NCI-H1048 (cell line): ENCODE measurements around the gene GMCL2.

Source experiments
- DNase-seq: peaks from one replicate; lab custom pipeline; 2025; lab: John Stamatoyannopoulos, UW

The GMCL2 gene

GRCh38 chr5:178221282-178221681, 34.1 kb upstream of the GMCL2 start:
- DNase-seq = no peak

DNA sequence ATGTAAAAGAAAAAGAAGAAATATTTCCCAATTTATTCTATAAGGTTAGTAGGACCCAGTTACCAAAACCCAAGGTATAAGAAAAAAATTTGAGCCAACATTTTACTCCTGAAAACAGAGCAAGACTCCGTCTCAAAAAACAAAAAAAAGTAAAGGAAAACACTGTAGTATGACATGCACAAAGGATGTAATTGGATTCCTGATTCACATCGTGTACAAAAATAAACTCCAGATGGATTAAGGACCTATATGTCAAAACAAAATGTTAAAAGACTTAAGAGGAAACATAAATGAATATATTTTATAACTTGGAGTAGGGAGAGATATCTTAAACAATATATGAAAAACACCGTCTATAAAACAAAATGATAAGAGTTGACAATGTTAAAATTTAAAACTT, 31.7 kb upstream of the GMCL2 start:
- DNase-seq = no peak

DNA sequence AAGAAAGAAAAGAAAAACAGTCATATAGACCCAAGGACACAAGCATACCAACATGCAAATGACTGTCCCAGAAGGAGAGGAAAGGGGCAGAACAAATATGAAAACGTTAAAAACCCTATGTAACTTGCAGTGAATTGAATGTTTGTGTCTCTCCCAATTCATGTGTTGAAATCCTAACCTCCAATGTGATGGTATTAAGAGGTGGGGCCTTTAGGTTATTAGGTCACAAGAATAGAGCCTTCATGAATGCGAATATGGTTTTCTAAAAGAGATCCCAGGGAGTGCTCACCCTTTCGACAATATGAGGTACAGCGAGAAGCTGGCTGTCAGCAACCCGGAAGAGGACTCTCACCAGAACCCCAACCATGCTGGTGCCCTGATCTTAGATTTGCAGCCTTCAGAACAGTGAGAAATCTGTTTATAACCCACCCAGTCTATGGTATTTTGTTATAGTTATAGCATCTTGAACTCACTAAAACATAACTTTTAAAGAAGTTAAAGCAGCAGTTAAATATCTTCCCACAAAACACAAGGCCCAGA, 31.1 kb upstream of the GMCL2 start:
- no peak for DNase-seq

- DNase-seq = no peak
Observed at GRCh38 chr5:178216779-178217178, 29.6 kb upstream of the GMCL2 start.

DNA sequence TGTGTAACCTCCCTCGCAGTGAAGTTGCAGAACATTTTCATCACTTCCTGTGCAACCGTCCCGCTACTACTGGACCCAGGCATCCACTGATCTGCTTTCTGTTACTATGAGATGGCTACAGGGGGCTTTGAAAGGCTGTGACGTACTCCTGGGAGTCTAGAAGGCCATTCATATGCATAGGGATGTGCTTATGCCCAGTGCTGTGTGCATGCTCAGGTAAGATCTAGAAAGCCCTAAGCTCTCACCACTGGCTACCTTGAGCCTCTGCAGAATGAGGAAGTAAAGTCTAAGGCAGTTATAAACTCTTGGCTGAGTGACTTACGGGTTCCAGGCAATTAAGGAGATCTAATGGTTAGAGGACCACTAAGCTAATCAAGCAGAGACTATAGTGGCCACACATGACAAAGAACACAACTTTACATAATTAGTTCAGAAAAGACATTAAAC, 28.9 kb upstream of the GMCL2 start:
- DNase-seq = no peak

DNA sequence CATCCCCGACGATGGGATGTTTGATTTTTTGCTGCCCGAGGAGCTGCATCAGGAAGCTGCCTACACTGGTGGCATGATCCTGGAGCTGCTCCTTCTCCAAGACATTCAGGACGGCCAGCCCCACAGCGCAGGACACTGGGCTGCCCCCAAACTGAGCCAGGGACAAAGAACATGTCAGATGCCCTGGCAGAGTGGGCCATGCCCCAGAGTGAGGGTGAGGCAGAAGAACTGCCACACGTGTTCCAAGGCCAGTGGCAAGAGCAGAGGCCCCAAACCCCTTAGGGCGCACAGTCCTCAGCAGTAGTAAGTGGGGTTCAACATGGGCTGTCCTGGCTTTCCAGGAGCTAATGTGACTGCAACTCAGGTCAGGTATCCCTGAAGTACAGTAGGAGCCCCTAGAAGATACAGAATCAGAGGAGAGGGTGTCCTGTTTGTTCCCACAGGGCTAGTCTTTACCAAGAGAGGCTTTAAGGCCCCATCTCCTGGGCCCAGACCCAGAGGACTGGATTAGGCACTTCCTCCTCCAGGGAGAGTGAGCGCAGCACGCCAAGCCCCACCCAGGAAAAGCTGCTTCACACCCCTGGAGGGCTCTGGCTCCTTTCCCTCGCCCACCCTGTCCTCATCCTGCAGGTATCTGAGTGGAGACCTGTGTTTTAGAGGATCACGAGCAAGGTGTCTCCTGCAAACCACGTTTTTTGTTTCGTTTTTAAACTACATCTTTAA, 28.3 kb upstream of the GMCL2 start:
- no peak for DNase-seq

DNA sequence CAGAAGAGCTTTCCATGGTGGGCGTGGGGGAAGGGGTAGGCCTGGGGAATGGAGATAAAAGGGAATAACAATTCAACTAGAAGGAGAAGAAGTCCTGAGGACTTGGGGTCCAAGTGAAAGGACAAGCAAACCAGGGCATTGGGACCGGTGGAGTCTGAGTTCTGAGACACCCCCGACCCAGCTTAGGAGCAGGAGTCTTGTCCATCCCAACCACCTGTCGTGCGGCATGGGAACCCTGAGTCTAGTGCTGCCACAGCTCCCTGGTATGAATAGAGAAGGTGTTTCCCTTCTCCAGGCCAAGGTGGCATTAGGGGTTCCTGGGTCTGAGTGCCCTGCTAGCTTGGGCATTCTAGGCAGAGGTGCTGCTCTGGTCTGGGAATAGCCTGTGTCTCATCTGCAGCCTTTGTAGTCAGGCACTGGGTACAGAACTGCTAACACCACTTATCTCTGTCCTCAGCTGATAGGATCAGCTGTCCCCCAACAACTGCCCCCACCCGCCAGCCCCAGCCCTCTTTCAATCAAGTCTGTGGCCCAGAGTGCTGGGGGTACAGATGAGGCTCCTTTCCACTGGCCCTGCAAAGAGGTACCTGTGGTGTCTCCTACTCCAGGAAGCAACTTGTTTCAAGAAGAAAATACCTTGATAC, 27.1 kb upstream of the GMCL2 start:
- DNase-seq = no peak

GRCh38 chr5:178213748-178214151, 26.6 kb upstream of the GMCL2 start:
- DNase-seq = no peak

- no peak for DNase-seq
Observed at GRCh38 chr5:178213003-178213461, 25.9 kb upstream of the GMCL2 start.

DNA sequence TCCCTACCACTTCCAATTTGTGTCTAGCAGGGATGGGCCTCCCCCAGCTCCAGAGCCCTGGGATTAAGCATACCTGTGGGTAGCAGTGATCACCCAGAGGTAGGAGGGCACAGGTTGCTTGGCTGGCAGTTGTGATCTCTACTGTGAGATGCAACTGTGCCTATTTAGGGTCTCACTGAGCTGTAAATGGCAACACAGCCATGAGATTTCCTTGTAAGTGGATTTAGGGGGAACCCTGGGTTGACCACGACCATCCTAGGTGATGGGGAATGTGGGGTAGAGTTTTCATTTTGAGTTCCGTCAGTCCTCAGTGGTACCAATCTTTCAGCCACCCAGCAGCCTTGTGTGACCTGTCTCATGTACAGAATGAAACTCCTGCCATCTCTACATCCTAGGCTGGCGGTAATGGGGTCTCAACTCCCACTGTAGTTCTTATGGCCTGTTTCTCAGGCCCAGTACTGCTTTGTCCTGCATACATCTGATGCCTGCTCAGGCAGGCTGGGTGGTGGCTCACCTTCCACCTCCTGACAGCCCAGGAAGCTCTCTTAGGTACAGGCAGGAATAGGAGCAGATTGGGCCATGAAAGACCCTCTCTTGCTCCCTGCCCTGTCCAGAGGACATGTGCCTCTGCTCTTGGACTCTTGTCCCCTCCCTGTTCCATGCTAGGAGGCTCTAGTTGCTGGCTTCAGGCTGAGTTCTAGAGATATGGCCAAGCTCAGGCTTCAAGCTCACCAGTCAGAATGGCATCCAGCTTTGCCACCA, 25.3 kb upstream of the GMCL2 start:
- DNase-seq = no peak

DNA sequence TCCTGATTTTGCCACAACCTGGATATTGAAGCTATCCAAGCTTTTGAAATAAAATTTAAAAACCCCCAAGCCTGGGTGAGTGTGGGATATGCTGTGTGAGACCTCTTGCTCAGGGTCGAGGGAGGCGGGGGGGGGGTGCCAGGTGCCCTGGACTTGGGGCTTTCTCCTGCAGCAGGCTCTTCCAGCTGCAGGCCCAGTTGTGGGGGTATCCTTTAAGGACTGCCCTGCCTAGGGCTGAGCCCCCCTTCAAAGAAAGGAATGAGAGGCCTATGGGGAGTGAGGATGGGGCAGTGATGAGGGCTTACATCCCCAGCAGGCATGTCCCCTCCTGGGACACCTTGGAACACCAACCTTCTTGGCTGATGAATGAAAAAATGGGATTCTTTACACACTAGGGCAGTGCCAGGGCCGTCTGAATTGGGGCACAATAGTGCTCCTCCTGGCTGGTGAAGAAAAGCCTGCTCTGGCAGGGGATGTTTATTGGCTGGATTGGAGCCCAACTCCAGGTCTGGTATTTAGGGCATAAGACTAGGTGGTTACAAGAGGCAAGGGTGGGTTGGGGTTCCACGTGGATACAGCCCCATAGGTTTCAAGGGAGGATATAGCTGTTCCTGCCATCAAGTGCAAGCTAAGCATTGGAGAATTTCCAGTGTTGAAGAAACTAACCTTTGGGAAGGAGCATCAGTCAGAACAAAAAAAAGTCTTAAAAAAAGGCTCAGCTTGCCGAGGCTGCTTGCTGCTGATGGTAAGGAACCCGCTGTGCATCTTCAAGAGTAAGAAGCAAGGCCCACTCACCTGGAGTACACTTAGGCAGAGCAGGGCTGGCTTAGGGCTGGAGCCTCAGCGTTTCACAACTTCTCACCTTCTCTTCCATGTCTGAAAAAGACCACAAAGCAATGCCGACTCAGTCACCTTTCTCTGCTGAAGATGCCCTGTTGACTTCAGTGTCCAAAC, 24.2 kb upstream of the GMCL2 start:
- DNase-seq = no peak

DNA sequence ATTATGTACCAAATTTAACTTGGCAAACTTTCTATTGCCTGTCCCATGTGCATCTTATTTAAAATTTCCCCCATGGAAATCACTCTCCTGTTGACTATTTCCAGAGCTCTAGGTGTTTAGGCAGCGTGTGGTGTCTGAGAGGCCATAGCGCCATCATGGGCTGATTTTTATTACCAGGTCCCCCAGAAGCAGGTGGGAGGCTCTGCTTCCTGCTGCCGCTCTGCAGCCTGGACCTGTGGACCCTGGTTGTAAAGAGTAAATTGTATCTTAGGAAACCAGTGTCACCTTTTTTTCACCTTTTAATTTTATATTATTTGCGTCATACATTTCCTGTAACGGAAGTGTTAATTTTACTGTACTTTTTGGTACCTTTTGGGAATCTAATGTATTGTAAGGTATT, 23.5 kb upstream of the GMCL2 start:
- DNase-seq = no peak

DNA sequence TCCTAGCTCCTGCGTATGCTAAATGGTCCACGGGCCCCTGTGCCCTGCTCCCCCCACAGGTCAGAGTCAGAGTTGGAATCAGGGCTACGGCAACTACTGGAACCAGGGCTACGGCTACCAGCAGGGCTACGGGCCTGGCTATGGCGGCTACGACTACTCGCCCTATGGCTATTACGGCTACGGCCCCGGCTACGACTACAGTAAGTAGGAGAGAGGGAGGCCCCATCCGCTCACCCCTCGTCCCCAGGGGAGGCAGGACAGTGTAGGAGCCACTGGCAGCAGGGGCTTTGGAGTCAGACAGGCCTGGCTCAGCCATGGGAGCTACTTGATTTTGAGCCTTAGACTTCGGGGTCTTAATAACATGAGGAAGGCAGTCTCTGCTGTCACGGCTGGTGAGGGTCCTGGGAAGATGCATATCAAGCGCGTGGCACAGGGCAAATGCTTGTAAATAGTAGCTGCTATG, 22.9 kb upstream of the GMCL2 start:
- no peak for DNase-seq

DNA sequence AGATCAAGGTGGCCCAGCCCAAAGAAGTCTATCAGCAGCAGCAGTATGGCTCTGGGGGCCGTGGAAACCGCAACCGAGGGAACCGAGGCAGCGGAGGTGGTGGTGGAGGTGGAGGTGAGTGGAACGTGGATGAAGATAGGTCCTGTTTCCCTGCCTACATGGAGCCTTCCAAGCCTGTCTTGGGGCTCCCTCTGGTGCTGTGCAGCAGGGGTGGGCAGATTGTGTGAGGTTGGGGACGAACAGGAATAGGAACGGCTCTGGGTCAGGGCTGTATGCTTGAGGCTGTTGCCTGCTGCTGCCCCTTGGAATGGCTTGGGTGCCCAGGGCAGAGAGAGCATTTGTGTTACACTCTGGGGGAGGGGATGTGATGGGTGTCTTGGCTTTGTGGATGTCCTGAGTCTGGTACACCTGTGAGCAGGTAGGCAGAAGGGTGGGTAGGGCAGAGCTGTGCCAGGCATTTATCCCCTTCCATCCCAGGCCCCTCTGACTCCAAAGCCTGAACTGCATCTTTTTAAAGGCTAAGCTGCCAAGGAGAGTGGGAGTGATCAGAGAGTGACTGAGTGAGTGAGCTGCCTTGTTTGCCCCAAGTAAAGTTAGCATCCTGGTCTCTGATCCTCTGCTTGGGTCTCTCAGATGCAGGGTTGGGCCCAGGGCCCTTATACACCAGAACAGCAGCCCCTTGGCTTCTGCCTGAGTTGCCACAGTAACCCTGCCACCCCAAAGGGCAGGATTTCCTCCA, 22.3 kb upstream of the GMCL2 start:
- DNase-seq = no peak

GRCh38 chr5:178208540-178209227, 21.5 kb upstream of the GMCL2 start:
- DNase-seq = no peak

DNA sequence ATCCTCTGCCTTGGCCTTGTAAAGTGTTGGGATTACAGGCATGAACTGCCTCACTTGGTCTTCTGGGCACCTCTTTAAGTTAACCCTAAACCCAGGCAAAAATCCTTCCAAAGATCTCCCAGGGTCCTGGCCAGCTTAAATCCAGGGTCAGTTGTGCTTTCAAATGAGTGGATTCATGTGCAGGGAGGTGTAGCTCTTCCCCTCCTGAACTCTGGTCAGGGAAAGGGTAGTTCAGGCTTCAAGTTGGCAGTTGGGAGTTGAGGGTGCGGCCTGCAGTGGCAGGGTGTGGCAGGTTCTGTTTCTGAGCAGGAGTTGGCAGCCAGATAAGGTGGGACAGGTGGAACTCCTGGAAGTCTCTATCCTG, 20.7 kb upstream of the GMCL2 start:
- no peak for DNase-seq

DNA sequence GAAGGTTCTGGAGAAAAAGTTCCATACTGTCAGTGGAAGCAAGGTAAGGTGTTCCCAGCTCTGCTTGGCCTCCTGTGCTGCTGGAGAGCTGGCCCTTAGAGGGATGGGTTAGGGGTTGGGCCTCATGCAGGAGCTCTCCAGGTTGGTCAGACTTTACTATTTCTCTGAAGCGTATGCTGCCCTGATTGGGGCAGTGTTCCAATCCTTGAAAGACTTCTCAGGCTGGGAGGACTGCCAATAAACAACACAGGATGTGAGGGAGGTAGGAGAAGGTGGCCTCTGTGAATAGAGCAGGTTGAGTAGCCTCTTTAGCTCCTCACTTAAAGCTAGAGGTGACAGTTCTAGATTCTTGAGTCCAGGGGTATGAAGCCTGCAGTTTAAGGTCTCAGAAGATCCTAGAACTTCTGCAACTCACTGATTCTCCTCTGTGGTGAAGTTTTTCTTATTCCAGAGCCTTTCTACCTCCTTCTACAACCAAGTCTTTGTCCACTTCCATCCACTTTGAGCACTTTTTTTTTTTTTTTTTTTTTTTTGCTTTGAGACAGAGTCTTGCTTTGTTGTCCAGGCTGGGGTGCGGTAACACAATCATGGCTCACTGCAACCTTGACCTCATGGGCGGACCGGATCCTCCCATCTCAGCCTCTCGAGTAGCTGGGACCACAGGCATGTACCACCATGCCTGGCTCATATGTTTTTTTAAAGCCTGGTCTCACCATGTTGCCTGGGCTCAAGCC, 20.2 kb upstream of the GMCL2 start:
- DNase-seq = no peak

- no peak for DNase-seq
Observed at GRCh38 chr5:178206166-178207101, 19.3 kb upstream of the GMCL2 start.

DNA sequence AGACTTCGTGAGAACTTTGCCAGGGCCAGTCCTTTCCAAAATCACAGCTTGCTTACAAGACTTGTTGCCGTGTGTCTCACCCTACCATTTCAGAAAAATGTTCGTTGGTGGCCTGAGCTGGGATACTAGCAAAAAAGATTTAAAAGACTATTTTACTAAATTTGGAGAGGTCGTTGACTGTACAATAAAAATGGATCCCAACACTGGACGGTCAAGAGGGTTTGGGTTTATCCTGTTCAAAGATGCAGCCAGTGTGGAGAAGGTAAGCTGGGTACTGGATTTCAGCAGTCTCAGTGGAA, 18.5 kb upstream of the GMCL2 start:
- DNase-seq = no peak
